COLO829 (cell line): ENCODE measurements around the gene ASPHD1.
"Not testable (repeated sequence)": the region's sequence is repeated elsewhere in the genome, so short reads cannot be mapped to it uniquely, and the experiment has no call there.

Experiments
- DNase-seq: peaks from one replicate; pipeline ENCODE4 v3.0.0; 2012; ENCODE audit warnings: low spot score

Gene ASPHD1

GRCh38 chr16:29908719-29909220 lies 8.5 kb downstream of the ASPHD1 start:
- no peak for DNase-seq

DNA sequence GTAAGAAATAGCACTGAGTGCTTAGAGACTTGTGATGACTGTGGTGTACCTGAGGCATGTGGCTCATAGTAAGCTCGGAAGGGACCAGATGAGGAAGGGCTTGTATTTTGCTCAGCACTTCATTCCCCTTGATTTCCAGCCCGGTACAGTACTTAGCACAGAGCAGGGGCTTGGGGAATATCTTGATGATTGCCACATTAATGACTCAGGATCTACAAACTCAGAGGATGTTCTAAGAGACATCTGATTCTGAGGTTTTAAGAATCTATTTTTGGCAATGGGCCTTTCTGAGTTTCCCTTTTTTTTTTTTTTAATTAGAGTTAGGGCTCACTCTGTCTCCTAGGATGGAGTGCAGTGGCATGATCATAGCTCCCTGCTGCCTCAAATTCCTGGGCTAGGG lies 9.1 kb downstream of the ASPHD1 start:
- DNase-seq = no peak

DNA sequence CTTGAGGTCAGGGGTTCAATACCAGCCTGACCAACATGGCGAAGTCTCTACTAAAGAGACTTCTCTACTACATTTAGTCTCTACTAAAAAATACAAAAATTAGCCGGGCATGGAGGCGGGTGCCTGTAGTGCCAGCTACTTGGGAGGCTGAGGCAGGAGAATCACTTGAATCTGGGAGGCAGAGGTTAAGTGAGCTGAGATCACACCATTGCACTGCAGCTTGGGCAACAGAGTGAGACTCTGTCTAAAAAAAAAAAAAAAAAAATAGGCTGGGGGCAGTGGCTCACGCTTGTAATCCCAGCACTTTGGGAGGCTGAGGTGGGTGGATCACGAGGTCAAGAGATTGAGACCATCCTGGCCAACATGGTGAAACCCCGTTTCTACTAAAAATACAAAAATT lies 9.6 kb downstream of the ASPHD1 start:
- DNase-seq = not testable (repeated sequence)

DNA sequence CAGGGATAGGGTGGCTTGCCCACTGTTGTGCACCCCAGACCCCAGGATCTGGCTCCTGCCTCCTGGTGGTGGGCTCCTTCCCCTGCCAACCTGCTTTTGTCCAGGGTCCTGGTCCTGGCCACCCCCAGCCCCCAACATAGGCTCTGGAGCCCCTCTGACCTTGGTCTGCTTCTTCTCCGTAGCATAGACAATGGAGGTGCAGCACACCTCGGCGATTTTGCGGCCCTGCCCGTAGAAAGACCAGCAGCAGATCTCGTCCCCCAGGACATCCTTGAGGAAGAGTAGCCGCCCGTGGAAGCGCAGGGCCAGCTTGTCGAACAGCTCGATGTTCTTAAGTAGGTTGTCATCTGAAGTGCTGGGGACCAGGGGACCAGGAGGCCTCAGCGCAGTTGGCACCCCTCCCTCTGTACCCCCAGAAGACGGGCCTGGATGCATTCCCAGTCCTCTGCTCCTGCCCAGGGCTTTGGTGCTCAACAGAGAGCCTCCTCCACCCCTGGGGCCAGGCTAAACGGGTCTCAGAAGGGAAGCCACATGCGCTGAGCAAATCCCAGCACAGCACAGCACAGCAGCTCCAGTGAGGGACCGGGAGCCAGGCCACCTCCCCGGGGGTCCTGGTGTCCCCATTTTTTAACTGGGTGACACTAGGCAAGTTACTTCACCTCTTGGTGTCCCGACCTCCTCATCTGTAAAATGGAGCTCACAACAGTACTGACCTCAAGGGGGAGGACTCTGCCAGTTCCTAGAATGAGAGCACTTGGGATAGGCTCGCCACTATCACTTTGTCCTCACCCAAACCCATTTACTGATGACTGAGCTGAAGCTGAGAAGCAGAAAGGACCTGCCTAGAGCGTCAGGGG lies 10.8 kb downstream of the ASPHD1 start:
- DNase-seq = no peak

DNA sequence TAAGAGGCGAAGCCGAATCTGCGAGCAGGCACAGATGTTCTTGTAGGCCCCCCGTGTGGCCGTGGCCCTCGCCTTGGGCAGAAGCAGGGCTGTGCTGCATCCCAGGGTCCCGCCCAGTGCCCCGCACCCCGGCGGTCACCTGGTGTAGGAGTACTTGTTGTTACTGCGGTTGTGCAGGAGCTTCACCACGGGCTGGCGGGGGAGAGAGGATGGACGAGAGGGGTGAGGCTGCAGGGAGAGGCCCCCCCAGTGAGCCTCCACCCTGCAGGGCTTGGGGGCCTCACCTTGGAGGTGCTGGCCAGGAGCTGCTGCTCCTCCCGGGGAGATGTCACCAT lies 11.4 kb downstream of the ASPHD1 start:
- DNase-seq = no peak

GRCh38 chr16:29912087-29912486 lies 11.8 kb downstream of the ASPHD1 start:
- DNase-seq = no peak

DNA sequence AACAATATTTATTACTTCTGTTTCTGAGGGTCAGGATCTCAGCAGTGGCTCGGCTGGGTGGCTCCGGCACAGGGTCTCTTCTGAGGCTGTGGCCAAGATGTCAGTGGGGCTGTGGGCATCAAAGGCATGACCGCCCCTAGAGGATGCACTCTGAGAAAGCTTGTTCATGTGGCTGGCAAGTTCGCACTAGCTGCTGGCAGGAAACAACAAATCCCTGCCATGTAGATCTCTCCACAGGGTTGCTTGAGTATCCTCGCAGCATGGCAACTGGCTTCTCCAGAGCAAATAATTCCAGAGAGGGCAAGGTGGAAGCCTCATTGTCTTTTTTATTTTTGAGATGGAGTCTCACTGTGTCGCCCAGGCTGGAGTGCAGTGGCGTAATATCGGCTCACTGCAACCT lies 13.2 kb downstream of the ASPHD1 start:
- DNase-seq = no peak

- DNase-seq = peak; percentile 89
Observed at GRCh38 chr16:29915590-29916247, 15.4 kb downstream of the ASPHD1 start.

- no peak for DNase-seq
Observed at GRCh38 chr16:29916979-29917378, 16.7 kb downstream of the ASPHD1 start.

GRCh38 chr16:29920288-29921033 lies 20.2 kb downstream of the ASPHD1 start:
- DNase-seq = no peak

GRCh38 chr16:29921034-29921385 lies 20.7 kb downstream of the ASPHD1 start:
- no peak for DNase-seq

DNA sequence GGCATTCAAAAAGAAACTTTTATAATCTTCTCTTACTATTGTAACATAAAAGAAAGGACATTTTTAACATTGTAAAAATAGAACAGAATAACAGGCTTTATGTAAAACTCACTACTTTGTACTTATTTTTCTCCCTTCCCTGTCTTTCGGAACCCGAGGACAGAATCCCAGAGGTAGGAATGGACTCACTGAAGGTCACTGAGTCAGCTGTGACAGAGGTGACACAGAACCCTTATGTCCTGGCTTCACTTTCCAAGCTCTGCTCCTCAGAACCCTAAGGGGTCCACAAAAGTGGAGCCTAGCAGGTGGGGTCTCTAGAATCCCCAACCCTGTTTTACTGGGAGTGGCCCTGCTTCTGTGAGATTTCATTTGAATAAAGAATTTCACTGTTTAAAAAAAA lies 22.0 kb downstream of the ASPHD1 start:
- no peak for DNase-seq

DNA sequence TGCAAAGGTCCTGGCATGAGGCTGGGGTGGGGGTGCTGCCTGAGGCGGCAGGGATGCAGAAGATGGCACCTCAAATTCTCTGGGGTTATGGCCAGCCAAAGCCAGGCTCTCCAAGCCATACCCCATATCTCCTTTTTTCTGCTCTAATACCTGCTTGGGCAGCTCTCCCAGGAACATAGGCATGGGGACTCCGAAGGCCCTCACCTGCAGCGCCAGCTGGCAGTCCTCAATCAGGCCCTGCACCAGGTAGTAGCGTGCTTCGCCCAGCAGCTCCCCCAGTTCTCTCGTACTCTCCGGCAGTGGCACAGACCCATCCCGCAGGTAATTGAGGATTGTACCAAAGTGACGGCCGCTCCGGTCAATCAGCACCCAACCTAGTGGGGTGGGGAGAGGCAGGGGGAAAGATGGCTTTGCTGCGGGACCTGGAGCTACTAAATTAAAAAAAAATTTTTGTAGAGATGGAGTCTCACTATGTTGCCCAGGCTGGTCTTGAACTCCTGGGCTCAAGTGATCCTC lies 22.8 kb downstream of the ASPHD1 start:
- no peak for DNase-seq

- DNase-seq = no peak
Observed at GRCh38 chr16:29925105-29925756, 24.9 kb downstream of the ASPHD1 start.

DNA sequence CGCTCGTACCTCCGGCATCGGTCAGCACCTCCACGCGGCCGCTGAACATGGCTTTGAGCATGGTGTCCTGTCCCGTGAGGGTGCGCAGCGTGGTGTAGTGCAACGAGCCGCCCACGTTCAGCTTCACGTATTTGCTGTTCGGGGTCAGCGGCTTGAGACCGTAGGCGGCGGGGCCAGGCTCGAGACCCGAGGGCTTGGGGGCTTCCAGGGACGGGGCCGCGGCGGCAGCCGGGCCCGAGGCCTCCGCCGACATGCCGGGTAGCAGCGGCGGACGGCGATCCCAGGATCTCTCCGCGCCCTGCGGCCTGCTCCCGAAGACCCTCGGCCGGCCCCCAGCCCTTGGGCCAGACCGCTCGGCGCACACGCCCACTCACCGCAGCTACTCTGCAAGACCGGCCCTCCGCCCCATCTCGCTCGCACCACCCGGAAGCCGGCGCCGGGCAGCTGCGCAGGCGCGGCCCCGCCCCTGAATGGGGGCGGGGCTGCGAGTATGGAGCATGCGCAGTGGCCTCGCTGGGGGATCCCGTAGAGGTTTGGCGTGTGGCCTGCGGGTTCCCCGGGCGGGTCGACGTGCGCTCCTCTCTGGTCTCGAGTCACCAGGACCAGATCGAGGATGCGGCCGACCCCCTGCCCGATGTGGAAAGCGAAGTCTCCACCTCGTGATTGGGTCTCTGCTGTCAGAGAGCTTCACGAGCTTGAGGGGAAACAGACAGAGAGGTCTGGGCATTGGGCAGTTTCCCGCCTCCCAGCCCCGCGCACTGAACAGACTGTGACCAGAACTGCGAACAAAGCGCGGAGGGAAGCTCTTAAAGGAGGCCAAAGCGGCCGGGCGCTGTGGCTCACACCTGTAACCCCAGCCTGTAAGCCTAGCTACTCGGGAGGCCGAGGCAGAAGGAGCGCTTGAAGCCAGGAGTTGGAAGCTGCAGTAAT lies 25.8 kb downstream of the ASPHD1 start, which contains the start of gene KCTD13:
Gene KCTD13 (minus strand): TSS at position 446 of the 930 bp plus-strand sequence. CDS start 193 bp downstream, at position 253.
- DNase-seq = peak; percentile 98

- DNase-seq = no peak
Observed at GRCh38 chr16:29926711-29927052, 26.4 kb downstream of the ASPHD1 start.

DNA sequence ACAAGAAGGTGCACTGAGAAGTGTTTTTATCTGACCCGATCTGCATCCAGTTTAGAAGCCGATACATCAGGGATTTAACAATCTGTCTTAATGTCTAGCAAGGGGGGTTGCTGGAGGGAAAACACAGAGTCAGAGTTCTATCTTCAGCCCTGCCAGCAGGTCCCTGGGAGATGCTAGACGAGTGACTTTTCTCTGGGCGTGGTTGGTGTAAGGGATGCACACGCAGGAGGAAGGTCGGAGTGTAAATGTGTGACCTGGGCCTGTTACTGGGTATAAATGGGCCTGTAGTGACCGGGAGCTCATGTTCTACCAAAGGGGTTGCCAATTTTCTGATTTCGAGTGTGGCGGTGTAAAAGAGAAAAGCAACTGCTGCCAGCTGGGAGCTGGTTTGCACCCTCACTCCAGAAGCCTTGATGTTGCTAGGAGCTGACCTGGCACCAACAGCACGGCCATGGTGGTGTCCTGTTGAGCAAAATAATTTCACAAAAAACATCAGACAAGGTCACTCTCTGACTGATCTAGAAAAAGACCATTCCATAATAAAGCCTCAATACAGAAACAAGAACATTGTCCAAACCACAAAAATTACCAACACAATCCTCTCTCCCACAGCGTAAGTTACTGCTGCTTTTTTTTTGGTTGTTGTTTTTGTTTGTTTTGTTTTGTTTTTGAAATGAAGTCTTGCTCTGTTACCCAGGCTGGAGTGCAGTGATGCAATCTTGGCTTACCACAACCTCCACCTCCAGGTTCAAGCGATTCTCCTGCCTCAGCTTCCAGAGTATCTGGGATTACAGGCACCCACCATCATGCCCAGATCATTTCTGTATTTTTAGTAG lies 27.0 kb downstream of the ASPHD1 start:
- DNase-seq = no peak

DNA sequence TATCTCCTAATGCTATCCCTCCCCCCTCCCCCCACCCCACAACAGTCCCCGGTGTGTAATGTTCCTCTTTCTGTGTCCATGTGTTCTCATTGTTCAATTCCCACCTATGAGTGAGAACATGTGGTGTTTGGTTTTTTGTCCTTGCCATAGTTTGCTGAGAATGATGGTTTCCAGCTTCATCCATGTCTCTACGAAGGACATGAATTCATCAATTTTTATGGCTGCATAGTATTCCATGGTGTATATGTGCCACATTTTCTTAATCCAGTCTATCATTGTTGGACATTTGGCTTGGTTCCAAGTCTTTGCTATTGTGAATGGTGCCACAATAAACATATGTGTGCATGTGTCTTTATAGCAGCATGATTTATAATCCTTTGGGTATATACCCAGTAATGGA lies 31.5 kb downstream of the ASPHD1 start:
- DNase-seq = not testable (repeated sequence)

- DNase-seq = no peak
Observed at GRCh38 chr16:29940656-29941055, 40.4 kb downstream of the ASPHD1 start.
